Naive thymus-derived CD4-positive, alpha-beta T cell (primary cell): Measurements from ENCODE around the gene CYP2S1. TPM values are rescaled to one million over a fixed set of nuclear protein-coding genes. Genes with fewer than 3 reads are reported as not detected.

Source experiments
- ATAC-seq: fragments of 150-1000 bp; cut with Tn5 transposase; 2 replicates; pipeline ENCODE4 v1.10.0; 2021; ENCODE audit warnings: mild to moderate bottlenecking, moderate library complexity
- CTCF ChIA-PET: fragments of 350-600 bp; sonication (Branson Sonifier 250); formaldehyde crosslinking; loops from one replicate; lab custom pipeline; 2021; ENCODE audit warnings: antibody characterized with exemption; lab: Charles Lee
- POLR2A ChIA-PET: fragments of 350-600 bp; sonication (Branson Sonifier 250); formaldehyde crosslinking; loops from one replicate; lab custom pipeline; 2021; ENCODE audit warnings: antibody characterized with exemption, inconsistent platforms; lab: Charles Lee
- DNase-seq, 9 donors: peaks; one replicate each; pipeline versions ENCODE4 v3.0.0 to v3.0.0-alpha.2; 2020 to 2022; ENCODE audit warnings: mixed read lengths in 1 of 9
- H3K27ac ChIP-seq: one replicate; pipeline ENCODE4 v1.7.0; 2013; ENCODE audit warnings: mild to moderate bottlenecking, low read depth, low read length, moderate library complexity
- H3K27me3 ChIP-seq, 2 donors: one replicate each; pipeline ENCODE4 v1.7.0; 2013; ENCODE audit warnings: low read length in 2 of 2, mild to moderate bottlenecking in 2 of 2, moderate library complexity in 2 of 2; ENCODE audit not compliant: control insufficient read depth in 2 of 2, insufficient read depth in 2 of 2
- H3K36me3 ChIP-seq, 3 experiments: 1 replicate in 2 of 3; 2 replicates in 1 of 3; pipeline ENCODE4 v1.7.0; 2013; ENCODE audit warnings: low read length in 3 of 3, mild to moderate bottlenecking in 3 of 3, moderate library complexity in 1 of 3; ENCODE audit not compliant: insufficient read depth in 3 of 3, control insufficient read depth in 2 of 3
- H3K4me1 ChIP-seq, 2 donors: one replicate each; pipeline ENCODE4 v1.7.0; 2013; ENCODE audit warnings: low read length in 2 of 2, mild to moderate bottlenecking in 2 of 2, moderate library complexity in 1 of 2; ENCODE audit not compliant: control insufficient read depth in 2 of 2, insufficient read depth in 2 of 2
- H3K4me3 ChIP-seq: 2 replicates; pipeline ENCODE4 v1.7.0; 2013; ENCODE audit warnings: mild to moderate bottlenecking, low read length
- H3K9me3 ChIP-seq, 3 experiments: 1 replicate in 2 of 3; 2 replicates in 1 of 3; pipeline ENCODE4 v1.7.0; 2013; ENCODE audit warnings: low read length in 3 of 3; ENCODE audit not compliant: control insufficient read depth in 2 of 3
- H3K27ac Mint-ChIP-seq, 9 donors: one replicate each; pipeline ENCODE4 v1.8.0; 2020 to 2022; ENCODE audit warnings: mixed read lengths in 9 of 9, mild to moderate bottlenecking in 8 of 9, moderate library complexity in 5 of 9, inconsistent platforms in 2 of 9
- H3K27me3 Mint-ChIP-seq, 5 donors: one replicate each; pipeline ENCODE4 v1.8.0; 2021 to 2022; ENCODE audit warnings: mixed read lengths in 5 of 5, mild to moderate bottlenecking in 1 of 5
- H3K36me3 Mint-ChIP-seq, 5 donors: one replicate each; pipeline ENCODE4 v1.8.0; 2020 to 2022; ENCODE audit warnings: mixed read lengths in 5 of 5, mild to moderate bottlenecking in 3 of 5, inconsistent platforms in 1 of 5
- H3K4me1 Mint-ChIP-seq, 7 donors: one replicate each; pipeline ENCODE4 v1.8.0; 2020 to 2022; ENCODE audit warnings: mixed read lengths in 7 of 7, mild to moderate bottlenecking in 3 of 7, inconsistent platforms in 1 of 7
- H3K4me3 Mint-ChIP-seq, 10 donors: one replicate each; pipeline ENCODE4 v1.8.0; 2020 to 2022; ENCODE audit warnings: mild to moderate bottlenecking in 10 of 10, mixed read lengths in 10 of 10, moderate library complexity in 6 of 10, inconsistent platforms in 2 of 10
- H3K9me3 Mint-ChIP-seq, 11 donors: one replicate each; pipeline ENCODE4 v1.8.0; 2020 to 2022; ENCODE audit warnings: mixed read lengths in 11 of 11, mild to moderate bottlenecking in 4 of 11, inconsistent platforms in 1 of 11, moderate library complexity in 1 of 11
- intact Hi-C, 2 donors: fragments of 100-400 bp; cut with micrococcal nuclease; formaldehyde crosslinking; loops; one replicate each; pipeline ENCODE4 v1.15.1; 2023
- polyA plus RNA-seq, 2 donors: library from polyadenylated mRNA; unstranded; fragments of 300-500 nt; fragmentation: Illumina TruSeq; gene quantifications; one replicate each; pipeline ENCODE4 v1.2.3, GENCODE V29; 2021
- total RNA-seq, 6 experiments: library from RNA in 5 of 6; stranded (reverse) in 5 of 6; gene quantifications; 1 replicate in 5 of 6; 2 replicates in 1 of 6; pipeline ENCODE4 v1.2.3 and lab custom pipeline; 2021 to 2026

CYP2S1 gene
- total and polyA plus RNA-seq, 7 experiments from 2014 or later: 0.24 to 4.1 (median 0.74) TPM; not detected in 2

GRCh38 chr19:41159881-41160280 is 33.1 kb upstream of the CYP2S1 start:
- Mint-ChIP-seq H3K4me3 (no peak overlapping the region), H3K4me1 (peaks cover 0 to 4% (median 0%) of the 10 kb centered on the region in 7 donors), H3K9me3 (peaks cover 0 to 6% (median 0%) of the 10 kb centered on the region in 11 donors), H3K36me3 (no peaks in the 10 kb centered on the region), H3K27me3 (peaks cover 0 to 14% (median 0%) of the 10 kb centered on the region in 5 donors), H3K27ac (no peak overlapping the region)
- Histone ChIP-seq H3K36me3 (no peaks in the 10 kb centered on the region), H3K4me3 (no peak overlapping the region), H3K9me3 (no peaks in the 10 kb centered on the region), H3K27ac (no peak overlapping the region), H3K4me1 (no peaks in the 10 kb centered on the region), H3K27me3 (no peaks in the 10 kb centered on the region)
- intact Hi-C loops: no loop called here
- POLR2A ChIA-PET: no interaction called here
- peak; percentile 52 for ATAC-seq
- CTCF ChIA-PET: no interaction called here
- DNase-seq: no peak

GRCh38 chr19:41161903-41162302 is 31.1 kb upstream of the CYP2S1 start:
- H3K36me3 Mint-ChIP-seq: no peaks in the 10 kb centered on the region
- Histone ChIP-seq H3K27me3 (no peaks in the 10 kb centered on the region), H3K36me3 (no peaks in the 10 kb centered on the region), H3K27ac (no peak overlapping the region), H3K9me3 (no peaks in the 10 kb centered on the region), H3K4me3 (no peak overlapping the region), H3K4me1 (no peaks in the 10 kb centered on the region)
- intact Hi-C loops: no loop called here
- H3K27ac Mint-ChIP-seq: no peak overlapping the region
- ATAC-seq: no peak
- H3K27me3 Mint-ChIP-seq: peaks cover 0 to 10% (median 0%) of the 10 kb centered on the region in 5 donors
- H3K4me3 Mint-ChIP-seq: no peak overlapping the region
- POLR2A ChIA-PET: no interaction called here
- no peaks in the 10 kb centered on the region for H3K9me3 Mint-ChIP-seq
- CTCF ChIA-PET: no interaction called here
- peaks cover 0 to 4% (median 0%) of the 10 kb centered on the region in 7 donors for H3K4me1 Mint-ChIP-seq
- no peak for DNase-seq

GRCh38 chr19:41166944-41167804 is 25.8 kb upstream of the CYP2S1 start:
- H3K4me3 ChIP-seq: no peak overlapping the region
- no peak for DNase-seq
- ChIA-PET POLR2A (interaction anchor here (1.1 kb wide), 1 partner anchor 8 kb away, joined by 4 read pairs; no protein-coding TSS in a partner anchor), CTCF (interaction anchor here (0.8 kb wide), 1 partner anchor 508 kb away, joined by 3 read pairs; no protein-coding TSS in a partner anchor)
- H3K27ac ChIP-seq: no peak overlapping the region
- no peaks in the 10 kb centered on the region for H3K9me3 ChIP-seq
- H3K9me3 Mint-ChIP-seq: peaks cover 0 to 1% (median 0%) of the 10 kb centered on the region in 11 donors
- intact Hi-C loops: no loop called here
- no peaks in the 10 kb centered on the region for H3K36me3 ChIP-seq
- no peaks in the 10 kb centered on the region for H3K4me1 ChIP-seq
- H3K4me1 Mint-ChIP-seq: peaks cover 0 to 4% (median 0%) of the 10 kb centered on the region in 7 donors
- no peaks in the 10 kb centered on the region for H3K27me3 ChIP-seq
- no peaks in the 10 kb centered on the region for H3K27me3 Mint-ChIP-seq
- ATAC-seq: no peak
- peak overlapping the region in 1 of 9 donors; percentile 72 for H3K27ac Mint-ChIP-seq
- H3K4me3 Mint-ChIP-seq: no peak overlapping the region
- H3K36me3 Mint-ChIP-seq: no peaks in the 10 kb centered on the region

- intact Hi-C loops: no loop called here
- no peak for ATAC-seq
- H3K27me3 ChIP-seq: no peaks in the 10 kb centered on the region
- no peaks in the 10 kb centered on the region for H3K9me3 ChIP-seq
- no peak for DNase-seq
- Mint-ChIP-seq H3K36me3 (peaks cover 0 to 1% (median 0%) of the 10 kb centered on the region in 5 donors), H3K9me3 (peaks cover 0 to 1% (median 0%) of the 10 kb centered on the region in 11 donors), H3K4me1 (peaks cover 7 to 24% (median 17%) of the 10 kb centered on the region in 7 donors), H3K27me3 (no peaks in the 10 kb centered on the region), H3K4me3 (no peak overlapping the region), H3K27ac (peak overlapping the region in 3 of 9 donors; percentile 3 to 43 (median 27))
- H3K4me1 ChIP-seq: peaks cover 0 to 17% of the 10 kb centered on the region in 2 donors
- H3K4me3 ChIP-seq: no peak overlapping the region
- POLR2A ChIA-PET: interaction anchor here (0.7 kb wide), 2 partner anchors 52 to 597 kb away, joined by 4 to 5 read pairs; no protein-coding TSS in a partner anchor
- CTCF ChIA-PET: no interaction called here
- H3K36me3 ChIP-seq: no peaks in the 10 kb centered on the region
- H3K27ac ChIP-seq: no peak overlapping the region
Observed at GRCh38 chr19:41172297-41173164, 20.5 kb upstream of the CYP2S1 start.

GRCh38 chr19:41174297-41174928 is 18.6 kb upstream of the CYP2S1 start:
- DNase-seq (no peak), ATAC-seq (no peak)
- no peaks in the 10 kb centered on the region for H3K27me3 ChIP-seq
- intact Hi-C loops: no loop called here
- peaks cover 0 to 17% of the 10 kb centered on the region in 2 donors for H3K4me1 ChIP-seq
- no peaks in the 10 kb centered on the region for H3K9me3 ChIP-seq
- Mint-ChIP-seq H3K27ac (peak overlapping the region in 2 of 9 donors; percentile 31 to 49), H3K4me3 (no peak overlapping the region), H3K4me1 (peaks cover 7 to 24% (median 17%) of the 10 kb centered on the region in 7 donors), H3K36me3 (peaks cover 0 to 1% (median 0%) of the 10 kb centered on the region in 5 donors), H3K27me3 (no peaks in the 10 kb centered on the region), H3K9me3 (peaks cover 0 to 1% (median 0%) of the 10 kb centered on the region in 11 donors)
- CTCF ChIA-PET: no interaction called here
- no peak overlapping the region for H3K4me3 ChIP-seq
- POLR2A ChIA-PET: no interaction called here
- H3K36me3 ChIP-seq: no peaks in the 10 kb centered on the region
- H3K27ac ChIP-seq: no peak overlapping the region
